Activated T-cell treated with anti-CD3 and anti-CD28 coated beads, Interleukin-2, amount 50 U/mL, for 4 hours (primary cell): Measurements from ENCODE around the gene IKZF3. TPM values are rescaled to one million over a fixed set of nuclear protein-coding genes. Genes with fewer than 3 reads are reported as not detected.
"Not testable (repeated sequence)": the region's sequence is repeated elsewhere in the genome, so short reads cannot be mapped to it uniquely, and the experiment has no call there.

ENCODE experiments used
- ATAC-seq, 2 donors: fragments of 200-7000 bp; cut with Tn5 transposase; one replicate each; pipeline ENCODE4 v1.10.0; 2021
- DNase-seq: peaks from one replicate; pipeline ENCODE4 v3.0.0-alpha.2; 2020
- H3K27me3 Mint-ChIP-seq: one replicate; pipeline ENCODE4 v1.8.0; 2021; ENCODE audit warnings: low read depth, mixed read lengths
- H3K36me3 Mint-ChIP-seq: one replicate; pipeline ENCODE4 v1.8.0; 2022; ENCODE audit warnings: mixed read lengths; ENCODE audit not compliant: insufficient read depth
- H3K4me1 Mint-ChIP-seq: one replicate; pipeline ENCODE4 v1.8.0; 2021; ENCODE audit warnings: low read depth, mixed read lengths
- H3K4me3 Mint-ChIP-seq: one replicate; pipeline ENCODE4 v1.8.0; 2021; ENCODE audit warnings: mild to moderate bottlenecking, moderate library complexity, mixed read lengths
- H3K9me3 Mint-ChIP-seq: one replicate; pipeline ENCODE4 v1.8.0; 2021; ENCODE audit warnings: mixed read lengths
- total RNA-seq, 3 donors: library from RNA; stranded (reverse); gene quantifications; one replicate each; pipeline ENCODE4 v1.2.1, GENCODE V29; 2021

The IKZF3 gene
- total RNA-seq, 3 donors from 2014 or later = 82.3 to 106 (median 91.6) TPM

DNA sequence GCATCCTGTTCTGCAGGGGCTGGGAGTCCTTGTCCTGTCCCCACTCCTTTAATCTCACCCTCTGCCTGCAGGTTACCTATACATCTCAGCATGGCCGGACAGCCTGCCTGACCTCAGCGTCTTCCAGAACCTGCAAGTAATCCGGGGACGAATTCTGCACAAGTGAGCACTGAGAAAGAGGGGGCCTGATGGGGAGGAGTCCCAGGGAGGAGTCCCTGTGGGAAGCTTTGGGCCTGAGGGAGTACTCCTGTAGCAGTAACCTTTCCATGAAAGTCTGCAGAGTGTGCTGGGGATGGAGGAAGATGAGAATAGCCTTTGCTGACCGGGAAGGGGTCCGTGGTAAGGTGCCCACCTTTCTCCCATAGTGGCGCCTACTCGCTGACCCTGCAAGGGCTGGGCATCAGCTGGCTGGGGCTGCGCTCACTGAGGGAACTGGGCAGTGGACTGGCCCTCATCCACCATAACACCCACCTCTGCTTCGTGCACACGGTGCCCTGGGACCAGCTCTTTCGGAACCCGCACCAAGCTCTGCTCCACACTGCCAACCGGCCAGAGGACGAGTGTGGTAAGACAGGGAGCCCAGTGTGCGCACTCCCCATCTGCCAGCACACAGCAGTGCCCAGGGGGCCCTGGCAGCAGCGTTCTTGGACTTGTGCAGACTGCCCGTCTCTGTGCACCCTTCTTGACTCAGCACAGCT, 148.6 kb downstream of the IKZF3 start:
- no peaks in the 10 kb centered on the region for H3K27me3 Mint-ChIP-seq
- no peaks in the 10 kb centered on the region for H3K4me1 Mint-ChIP-seq
- no peaks in the 10 kb centered on the region for H3K36me3 Mint-ChIP-seq
- no peaks in the 10 kb centered on the region for H3K9me3 Mint-ChIP-seq
- DNase-seq (no peak), ATAC-seq (no peak)
- no peak overlapping the region for H3K4me3 Mint-ChIP-seq

DNA sequence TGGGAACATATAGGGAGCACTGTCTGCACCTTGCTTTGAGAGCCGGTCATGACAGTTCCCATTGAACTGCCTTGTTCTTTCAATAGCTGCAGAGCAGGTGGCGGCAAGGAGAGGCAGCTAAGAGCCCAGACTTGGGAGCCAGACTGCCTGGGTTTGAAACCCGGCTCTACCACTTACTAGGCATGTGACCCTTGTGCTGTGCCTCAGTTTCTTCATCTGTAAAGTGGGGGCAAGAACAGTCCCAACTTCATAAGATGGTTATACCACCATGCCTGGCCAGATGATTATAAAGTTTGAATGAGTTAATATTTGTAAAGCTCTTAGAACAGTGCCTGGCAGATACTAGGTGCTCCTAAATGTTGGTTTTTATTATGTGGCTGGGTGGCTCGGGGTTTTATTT, 149.9 kb downstream of the IKZF3 start:
- Mint-ChIP-seq H3K27me3 (no peaks in the 10 kb centered on the region), H3K4me1 (peaks cover 5% of the 10 kb centered on the region), H3K36me3 (no peaks in the 10 kb centered on the region), H3K4me3 (no peak overlapping the region), H3K9me3 (no peaks in the 10 kb centered on the region)
- ATAC-seq (no peak), DNase-seq (no peak)

DNA sequence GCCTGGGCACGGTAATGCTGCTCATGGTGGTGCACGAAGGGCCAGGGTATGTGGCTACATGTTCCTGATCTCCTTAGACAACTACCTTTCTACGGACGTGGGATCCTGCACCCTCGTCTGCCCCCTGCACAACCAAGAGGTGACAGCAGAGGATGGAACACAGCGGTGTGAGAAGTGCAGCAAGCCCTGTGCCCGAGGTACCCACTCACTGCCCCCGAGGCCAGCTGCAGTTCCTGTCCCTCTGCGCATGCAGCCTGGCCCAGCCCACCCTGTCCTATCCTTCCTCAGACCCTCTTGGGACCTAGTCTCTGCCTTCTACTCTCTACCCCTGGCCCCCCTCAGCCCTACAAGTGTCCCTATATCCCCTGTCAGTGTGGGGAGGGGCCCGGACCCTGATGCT, 152.3 kb downstream of the IKZF3 start:
- Mint-ChIP-seq H3K4me1 (peaks cover 17% of the 10 kb centered on the region), H3K9me3 (no peaks in the 10 kb centered on the region), H3K36me3 (no peaks in the 10 kb centered on the region), H3K4me3 (no peak overlapping the region), H3K27me3 (no peaks in the 10 kb centered on the region)
- ATAC-seq (no peak), DNase-seq (no peak)

DNA sequence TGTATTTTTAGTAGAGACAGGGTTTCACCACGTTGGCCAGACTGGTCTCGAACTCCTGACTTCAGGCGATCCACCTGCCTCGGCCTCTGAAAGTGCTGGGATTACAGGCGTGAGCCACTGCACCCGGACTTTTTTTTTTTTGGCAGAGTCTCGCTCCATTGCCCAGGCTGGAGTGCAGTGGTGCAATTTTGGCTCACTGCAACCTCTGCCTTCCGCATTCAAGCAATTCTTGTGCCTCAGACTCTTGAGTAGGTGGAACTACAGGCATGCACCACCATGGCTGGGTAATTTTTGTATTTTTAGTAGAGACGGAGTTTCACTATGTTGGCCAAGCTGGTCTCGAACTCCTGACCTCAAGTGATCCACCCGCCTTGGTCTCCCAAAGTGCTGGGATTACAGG, 153.0 kb downstream of the IKZF3 start:
- not testable (repeated sequence) for H3K36me3 Mint-ChIP-seq, ATAC-seq, H3K9me3 Mint-ChIP-seq, H3K27me3 Mint-ChIP-seq, H3K4me3 Mint-ChIP-seq, DNase-seq
- peaks cover 23% of the 10 kb centered on the region for H3K4me1 Mint-ChIP-seq

DNA sequence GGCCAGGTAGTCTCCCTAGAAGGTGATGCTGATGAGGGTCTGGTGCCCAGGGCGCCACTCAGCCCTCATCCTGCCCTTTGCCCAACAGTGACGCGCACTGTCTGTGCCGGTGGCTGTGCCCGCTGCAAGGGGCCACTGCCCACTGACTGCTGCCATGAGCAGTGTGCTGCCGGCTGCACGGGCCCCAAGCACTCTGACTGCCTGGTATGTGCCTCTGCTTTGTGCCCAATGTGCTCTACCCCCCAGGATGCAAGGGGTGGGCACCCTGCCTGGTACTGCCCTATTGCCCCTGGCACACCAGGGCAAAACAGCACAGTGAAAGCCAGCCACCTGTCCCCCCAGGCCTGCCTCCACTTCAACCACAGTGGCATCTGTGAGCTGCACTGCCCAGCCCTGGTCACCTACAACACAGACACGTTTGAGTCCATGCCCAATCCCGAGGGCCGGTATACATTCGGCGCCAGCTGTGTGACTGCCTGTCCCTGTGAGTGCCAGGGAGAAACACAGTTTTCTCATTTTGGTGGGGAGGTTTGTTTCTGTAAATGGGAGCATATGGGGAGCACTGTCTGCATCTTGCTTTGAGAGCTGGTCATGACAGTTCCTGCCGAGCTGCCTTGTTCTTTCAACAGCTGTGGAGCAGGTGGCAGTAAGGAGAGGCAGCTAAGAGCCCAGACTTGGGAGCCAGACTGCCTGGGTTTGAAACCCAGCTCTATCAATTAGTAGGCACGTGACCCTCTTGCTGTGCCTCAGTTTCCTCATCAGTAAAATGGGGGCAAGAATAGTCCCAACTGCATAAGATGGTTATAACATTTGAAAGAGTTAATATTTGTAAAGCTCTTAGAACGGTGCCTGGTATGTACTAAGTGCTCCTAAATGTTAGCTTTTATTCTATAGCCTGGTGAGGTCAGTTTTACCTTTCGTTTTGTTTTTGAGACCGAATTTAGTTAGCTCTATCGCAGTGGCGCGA, 153.8 kb downstream of the IKZF3 start:
- ATAC-seq (no peak), DNase-seq (no peak)
- Mint-ChIP-seq H3K36me3 (no peaks in the 10 kb centered on the region), H3K27me3 (no peaks in the 10 kb centered on the region), H3K4me3 (no peak overlapping the region), H3K9me3 (no peaks in the 10 kb centered on the region), H3K4me1 (peaks cover 23% of the 10 kb centered on the region)

DNA sequence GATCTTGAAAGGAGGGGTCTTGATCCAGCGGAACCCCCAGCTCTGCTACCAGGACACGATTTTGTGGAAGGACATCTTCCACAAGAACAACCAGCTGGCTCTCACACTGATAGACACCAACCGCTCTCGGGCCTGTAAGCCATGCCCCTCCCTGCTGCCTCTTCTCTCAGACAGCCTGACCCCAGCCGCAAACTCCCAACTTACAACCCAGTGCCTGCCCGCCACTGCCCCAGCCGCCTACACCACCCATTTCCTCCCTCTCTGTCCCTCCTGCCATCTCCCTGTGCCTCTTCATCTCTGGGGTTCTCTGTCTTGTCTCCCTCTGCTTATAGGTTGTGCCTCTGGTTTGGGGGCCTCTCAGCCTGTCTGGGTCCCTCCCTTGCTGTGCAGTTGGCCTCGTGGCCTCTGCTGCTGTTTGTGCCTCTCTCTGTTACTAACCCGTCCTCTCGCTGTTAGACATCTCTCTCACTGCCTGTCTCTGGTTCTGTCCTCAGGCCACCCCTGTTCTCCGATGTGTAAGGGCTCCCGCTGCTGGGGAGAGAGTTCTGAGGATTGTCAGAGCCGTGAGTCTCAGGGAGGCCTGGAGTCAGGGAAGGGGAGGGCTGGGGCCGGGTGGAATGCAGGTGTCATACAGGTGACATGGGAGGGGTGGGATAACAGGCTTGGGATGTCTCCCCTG, 154.7 kb downstream of the IKZF3 start:
- H3K4me3 Mint-ChIP-seq = peak overlapping the region; percentile 41
- peaks cover 23% of the 10 kb centered on the region for H3K4me1 Mint-ChIP-seq
- no peaks in the 10 kb centered on the region for H3K36me3 Mint-ChIP-seq
- DNase-seq (no peak), ATAC-seq (no peak)
- H3K27me3 Mint-ChIP-seq = no peaks in the 10 kb centered on the region
- H3K9me3 Mint-ChIP-seq = no peaks in the 10 kb centered on the region

Other genes starting within 250 kb of the IKZF3 start
- under 1 TPM in 1 of 3 donors, not detected in 2; 0.18 TPM for gene PPP1R1B, start 237.4 kb downstream of the IKZF3 start, total RNA-seq
- 10 to 100 TPM; 66.0 to 67.1 (median 66.4) TPM for gene STARD3, start 227.2 kb downstream of the IKZF3 start, total RNA-seq
- 1 to 10 TPM in 2 of 3 donors, under 1 TPM in 1; 0.73 to 1.4 (median 1.4) TPM for gene TCAP, start 199.0 kb downstream of the IKZF3 start, total RNA-seq
- gene PNMT, start 195.9 kb downstream of the IKZF3 start, total RNA-seq = not detected
- 10 to 100 TPM; 14.6 to 16.5 (median 16.3) TPM for gene PGAP3, start 176.3 kb downstream of the IKZF3 start, total RNA-seq
- gene ERBB2, start 164.2 kb downstream of the IKZF3 start, total RNA-seq = 1 to 10 TPM; 2.3 to 3.4 (median 2.9) TPM
- gene MIEN1, start 133.8 kb downstream of the IKZF3 start, total RNA-seq = 10 to 100 TPM; 43.2 to 48.6 (median 45.7) TPM
- under 1 TPM; 0.43 to 0.73 (median 0.47) TPM for gene GRB7, start 126.4 kb downstream of the IKZF3 start, total RNA-seq
- under 1 TPM in 2 of 3 donors, not detected in 1; 0.16 to 0.28 TPM for gene ZPBP2, start 3.9 kb upstream of the IKZF3 start, total RNA-seq
- 1 to 10 TPM; 4.1 to 5.1 (median 4.7) TPM for gene GSDMB, start 54.3 kb upstream of the IKZF3 start, total RNA-seq
- 10 to 100 TPM; 48.9 to 71.0 (median 52.1) TPM for gene ORMDL3, start 63.3 kb upstream of the IKZF3 start, total RNA-seq
- gene LRRC3C, start 63.4 kb upstream of the IKZF3 start, total RNA-seq = not detected
- gene GSDMA, start 98.7 kb upstream of the IKZF3 start, total RNA-seq = 1 to 10 TPM in 1 of 3 donors, under 1 TPM in 2; 0.32 to 1.6 (median 0.41) TPM
- gene PSMD3, start 116.5 kb upstream of the IKZF3 start, total RNA-seq = 100 to 1,000 TPM; 276 to 288 (median 280) TPM
- not detected for gene CSF3, start 151.1 kb upstream of the IKZF3 start, total RNA-seq
- 100 to 1,000 TPM; 133 to 140 (median 134) TPM for gene MED24, start 190.1 kb upstream of the IKZF3 start, total RNA-seq
- 10 to 100 TPM in 2 of 3 donors, 1 to 10 TPM in 1; 6.6 to 12.4 (median 10.3) TPM for gene THRA, start 198.7 kb upstream of the IKZF3 start, total RNA-seq
- 10 to 100 TPM; 12.6 to 16.0 (median 13.7) TPM for gene NR1D1, start 236.3 kb upstream of the IKZF3 start, total RNA-seq